A549 (cell line): ENCODE data around the gene SLC12A7.

Experiments
- ESRRA ChIP-seq: fragments of 150-350 bp; IDR thresholded peaks from 2 replicates; pipeline ENCODE4 v1.6.1; 2014; ENCODE audit warnings: mild to moderate bottlenecking, low read length, borderline replicate concordance
- NPAS2 ChIP-seq: fragments of 250-450 bp; sonication (Bioruptor Pico); IDR thresholded peaks from 2 replicates; pipeline ENCODE4 v1.8.0; 2022; ENCODE audit warnings: mild to moderate bottlenecking, moderate library complexity, borderline replicate concordance
- RAD21 ChIP-seq, 2 experiments: fragments of >200 bp in 1 of 2; sonication (Bioruptor Twin) in 1 of 2; formaldehyde crosslinking in 1 of 2; IDR thresholded peaks in 1 of 2; conservative IDR thresholded peaks in 1 of 2; 2 replicates in 1 of 2; 3 replicates in 1 of 2; pipeline ENCODE4 v1.6.1; 2012 to 2018; ENCODE audit warnings: inconsistent platforms in 1 of 2
- RFX5 ChIP-seq: fragments of 450-650 bp; IDR thresholded peaks from 2 replicates; pipeline ENCODE4 v1.7.1; 2014; ENCODE audit warnings: antibody characterized with exemption, mild to moderate bottlenecking, moderate library complexity
- TF ChIP-seq, protein P1 (sequence below): fragments of >200 bp; sonication (Bioruptor Twin); formaldehyde crosslinking; IDR thresholded peaks from 3 replicates; pipeline ENCODE4 v1.5.1; 2016
- TF ChIP-seq, protein P2 (sequence below): IDR thresholded peaks from 2 replicates; pipeline ENCODE4 v1.6.1; 2012

DNA sequence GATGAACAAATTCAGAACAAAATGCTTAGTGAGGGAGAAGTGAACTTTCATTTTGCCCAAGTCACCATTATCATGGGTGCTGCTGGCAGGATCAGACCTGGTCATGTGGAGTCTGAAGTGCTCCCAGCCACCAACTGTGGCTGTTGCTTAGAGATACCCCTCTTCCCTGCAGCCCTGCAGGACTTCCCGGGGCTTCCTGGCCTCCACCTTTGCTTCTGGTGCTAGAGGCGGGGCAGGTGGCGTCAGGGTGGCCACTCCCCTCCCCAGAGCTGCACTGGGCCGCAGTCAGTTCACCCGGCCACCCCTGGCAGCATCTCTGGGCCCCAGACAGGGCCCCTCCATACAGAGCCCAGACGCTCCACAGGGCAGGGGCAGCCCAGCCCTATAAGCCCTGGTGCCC lies 30.0 kb upstream of the SLC12A7 start:
- TF ChIP-seq, protein P1, sequence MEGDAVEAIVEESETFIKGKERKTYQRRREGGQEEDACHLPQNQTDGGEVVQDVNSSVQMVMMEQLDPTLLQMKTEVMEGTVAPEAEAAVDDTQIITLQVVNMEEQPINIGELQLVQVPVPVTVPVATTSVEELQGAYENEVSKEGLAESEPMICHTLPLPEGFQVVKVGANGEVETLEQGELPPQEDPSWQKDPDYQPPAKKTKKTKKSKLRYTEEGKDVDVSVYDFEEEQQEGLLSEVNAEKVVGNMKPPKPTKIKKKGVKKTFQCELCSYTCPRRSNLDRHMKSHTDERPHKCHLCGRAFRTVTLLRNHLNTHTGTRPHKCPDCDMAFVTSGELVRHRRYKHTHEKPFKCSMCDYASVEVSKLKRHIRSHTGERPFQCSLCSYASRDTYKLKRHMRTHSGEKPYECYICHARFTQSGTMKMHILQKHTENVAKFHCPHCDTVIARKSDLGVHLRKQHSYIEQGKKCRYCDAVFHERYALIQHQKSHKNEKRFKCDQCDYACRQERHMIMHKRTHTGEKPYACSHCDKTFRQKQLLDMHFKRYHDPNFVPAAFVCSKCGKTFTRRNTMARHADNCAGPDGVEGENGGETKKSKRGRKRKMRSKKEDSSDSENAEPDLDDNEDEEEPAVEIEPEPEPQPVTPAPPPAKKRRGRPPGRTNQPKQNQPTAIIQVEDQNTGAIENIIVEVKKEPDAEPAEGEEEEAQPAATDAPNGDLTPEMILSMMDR, result no peak
- TF ChIP-seq, protein P2, sequence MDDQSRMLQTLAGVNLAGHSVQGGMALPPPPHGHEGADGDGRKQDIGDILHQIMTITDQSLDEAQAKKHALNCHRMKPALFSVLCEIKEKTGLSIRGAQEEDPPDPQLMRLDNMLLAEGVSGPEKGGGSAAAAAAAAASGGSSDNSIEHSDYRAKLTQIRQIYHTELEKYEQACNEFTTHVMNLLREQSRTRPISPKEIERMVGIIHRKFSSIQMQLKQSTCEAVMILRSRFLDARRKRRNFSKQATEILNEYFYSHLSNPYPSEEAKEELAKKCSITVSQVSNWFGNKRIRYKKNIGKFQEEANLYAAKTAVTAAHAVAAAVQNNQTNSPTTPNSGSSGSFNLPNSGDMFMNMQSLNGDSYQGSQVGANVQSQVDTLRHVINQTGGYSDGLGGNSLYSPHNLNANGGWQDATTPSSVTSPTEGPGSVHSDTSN, result no peak
- no peak for TF ChIP-seq RFX5
- TF ChIP-seq RAD21 (conservative IDR thresholded peaks at IDR 0.05 in 1 of 2, IDR thresholded peaks at IDR 0.05 in 1 of 2), result no peak
- no peak for TF ChIP-seq ESRRA
- TF ChIP-seq NPAS2, result no peak
